ENCODE results near the gene CTDSP1.

Gene CTDSP1
- 67.9 to 182 reads per million in 2 experiments for total RNA-seq

GRCh38 chr2:218399391-218400166 lies at the start of gene CTDSP1:
CTDSP1 (plus strand) TSS chr2:218399868; CDS start chr2:218400091, 223 bp downstream.
- peak; percentile 87 for DNase-seq (ENCODE audit: low read depth)

- DNase-seq (ENCODE audit: low read depth), result no peak
Observed at GRCh38 chr2:218354045-218354444, 45.6 kb upstream of the CTDSP1 start.

- DNase-seq (ENCODE audit: low read depth), result no peak
Observed at GRCh38 chr2:218354850-218355443, 44.7 kb upstream of the CTDSP1 start.

DNA sequence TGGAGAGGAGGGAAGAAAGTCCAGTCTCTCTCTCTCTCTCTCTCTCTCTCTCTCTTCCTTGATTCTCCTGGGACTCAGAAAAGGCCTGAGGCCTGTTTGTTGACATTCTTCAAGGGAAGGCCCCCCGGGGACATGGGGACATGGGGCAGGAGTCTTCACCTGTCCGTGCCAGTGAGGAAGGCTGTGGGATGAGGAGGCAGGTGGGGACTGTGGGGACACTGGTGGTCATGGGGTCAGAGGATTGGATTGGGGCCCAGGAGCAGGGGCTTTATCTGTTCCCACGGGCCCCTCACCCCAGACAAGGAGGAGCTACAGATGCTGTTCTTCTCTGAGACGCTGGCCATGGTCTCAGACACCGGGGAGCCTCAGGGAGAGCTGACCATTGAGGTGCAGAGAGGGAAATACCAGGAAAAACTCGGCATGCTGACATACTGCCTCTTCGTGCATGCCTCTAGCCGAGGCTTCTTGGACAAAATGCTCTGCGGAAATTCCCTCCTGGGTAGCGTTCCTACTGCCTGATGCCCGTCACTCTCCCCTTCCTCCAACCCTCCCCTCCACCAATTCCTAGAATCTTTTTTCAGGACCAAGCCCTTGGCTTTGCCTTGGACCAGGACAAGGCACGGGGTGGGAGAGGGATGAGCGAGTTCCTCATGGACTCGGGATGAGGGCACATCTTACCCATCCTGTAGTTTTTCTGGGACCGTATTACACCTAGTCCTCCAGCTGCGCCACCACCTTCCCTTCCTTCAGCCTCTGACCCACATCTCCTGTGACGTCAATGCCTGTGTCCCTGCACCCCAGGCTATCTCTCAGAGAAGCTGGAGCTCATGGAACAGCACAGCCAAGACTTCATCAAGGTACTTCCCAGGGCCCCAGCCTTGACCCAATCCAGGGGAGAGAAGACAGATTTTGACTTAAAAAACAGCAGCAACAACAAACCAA lies 42.2 kb upstream of the CTDSP1 start:
- DNase-seq (ENCODE audit: low read depth), result no peak

DNA sequence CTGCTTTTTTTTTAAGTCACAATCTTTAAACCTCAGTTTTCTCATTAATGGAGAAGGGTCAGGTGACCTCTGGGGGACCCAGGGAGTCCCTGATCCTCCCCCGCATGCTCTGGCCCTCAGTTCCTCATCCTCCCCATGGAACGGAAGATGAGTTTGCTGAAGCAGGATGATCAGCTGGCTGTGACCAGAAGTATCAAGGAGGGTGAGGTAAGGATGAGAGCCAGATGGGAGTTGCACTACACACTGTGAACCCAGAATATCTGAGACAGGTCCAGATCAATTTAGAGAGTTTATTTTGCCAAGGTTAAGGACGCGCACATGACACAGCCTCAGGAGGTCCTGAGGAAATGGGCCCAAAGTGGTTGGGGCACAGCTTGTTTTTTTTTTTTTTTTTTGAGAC lies 39.2 kb upstream of the CTDSP1 start:
- DNase-seq (ENCODE audit: low read depth), result no peak

DNA sequence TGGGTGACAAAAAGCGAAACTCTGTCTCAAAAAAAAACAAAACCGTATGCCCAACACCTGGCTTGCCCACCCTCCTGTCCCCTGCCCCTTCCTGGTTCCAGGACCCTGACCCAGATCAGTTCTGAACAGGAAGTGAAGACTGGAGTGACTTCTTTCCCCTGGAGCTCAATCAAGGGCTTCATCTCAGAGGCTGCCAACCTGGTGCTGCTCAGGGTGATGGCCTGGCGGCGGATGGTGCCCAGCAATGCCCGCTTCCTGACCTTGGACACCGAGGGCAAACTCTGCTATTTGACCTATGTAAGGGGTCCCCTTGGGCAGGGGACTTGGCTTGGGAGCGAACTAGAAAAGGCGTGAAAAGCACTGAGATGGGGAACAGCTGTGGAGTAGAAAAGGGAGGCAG lies 37.1 kb upstream of the CTDSP1 start:
- no peak for DNase-seq (ENCODE audit: low read depth)

- no peak for DNase-seq (ENCODE audit: low read depth)
Observed at GRCh38 chr2:218363736-218364135, 35.9 kb upstream of the CTDSP1 start.

- no peak for DNase-seq (ENCODE audit: low read depth)
Observed at GRCh38 chr2:218364196-218364595, 35.5 kb upstream of the CTDSP1 start.

GRCh38 chr2:218366621-218367414 lies 32.9 kb upstream of the CTDSP1 start:
- DNase-seq (ENCODE audit: low read depth), result no peak

DNA sequence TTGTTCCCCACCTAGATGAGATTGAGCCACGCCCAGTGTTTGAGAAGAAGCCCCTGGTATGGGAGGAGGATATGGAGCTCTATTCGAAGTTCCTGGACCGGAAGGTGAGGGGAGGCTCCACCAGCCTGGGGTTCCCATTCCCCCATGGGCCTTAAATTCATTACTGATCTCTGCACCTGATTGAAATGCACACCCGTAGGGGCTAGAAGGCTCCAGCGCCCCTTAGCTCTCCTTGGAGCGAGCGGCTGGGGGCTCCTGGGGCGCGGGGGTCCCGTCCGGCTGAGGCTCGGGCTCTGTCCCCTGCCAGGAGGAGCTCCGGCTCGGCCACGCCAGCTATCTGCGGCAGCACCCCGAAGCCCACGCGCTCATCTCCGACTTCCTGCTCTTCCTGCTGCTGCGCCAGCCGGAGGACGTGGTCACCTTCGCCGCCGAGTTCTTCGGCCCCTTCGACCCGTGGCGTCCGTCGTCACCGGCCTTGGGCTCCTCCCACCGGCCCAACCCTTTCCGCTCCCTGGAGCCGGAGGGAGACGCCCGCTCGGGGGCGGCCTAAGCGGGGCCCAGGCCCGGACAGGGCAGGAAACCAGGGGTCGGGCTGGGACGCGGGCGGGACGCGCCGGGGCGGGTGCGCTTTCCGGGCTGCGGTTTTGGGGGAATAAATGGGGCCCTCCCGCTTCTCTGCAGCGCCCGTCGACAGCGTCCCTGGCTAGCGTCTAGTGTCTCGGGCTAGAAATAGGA lies 32.1 kb upstream of the CTDSP1 start:
- peak; percentile 48 for DNase-seq (ENCODE audit: low read depth)

GRCh38 chr2:218368150-218368528 lies 31.5 kb upstream of the CTDSP1 start:
- DNase-seq (ENCODE audit: low read depth), result no peak

- no peak for DNase-seq (ENCODE audit: low read depth)
Observed at GRCh38 chr2:218368621-218369153, 31.0 kb upstream of the CTDSP1 start.

DNA sequence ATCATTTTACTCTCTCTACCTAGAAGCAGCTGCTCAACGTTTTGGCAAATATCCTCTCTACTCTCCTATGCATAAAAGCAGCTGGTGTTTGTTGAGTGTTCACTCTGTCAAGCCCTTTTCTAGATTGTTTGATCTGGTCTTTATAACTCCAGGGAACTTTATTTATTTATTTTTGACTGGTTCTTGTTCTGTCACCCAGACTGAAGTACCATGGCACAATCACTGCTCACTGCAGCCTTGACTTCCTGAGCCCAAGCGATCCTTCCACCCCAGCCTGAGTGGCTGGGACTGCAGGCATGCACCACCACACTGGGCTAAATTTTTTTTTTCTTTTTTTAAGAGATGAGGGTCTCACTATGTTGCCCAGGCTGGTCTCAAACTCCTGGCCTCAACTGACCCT lies 30.3 kb upstream of the CTDSP1 start:
- no peak for DNase-seq (ENCODE audit: low read depth)

DNA sequence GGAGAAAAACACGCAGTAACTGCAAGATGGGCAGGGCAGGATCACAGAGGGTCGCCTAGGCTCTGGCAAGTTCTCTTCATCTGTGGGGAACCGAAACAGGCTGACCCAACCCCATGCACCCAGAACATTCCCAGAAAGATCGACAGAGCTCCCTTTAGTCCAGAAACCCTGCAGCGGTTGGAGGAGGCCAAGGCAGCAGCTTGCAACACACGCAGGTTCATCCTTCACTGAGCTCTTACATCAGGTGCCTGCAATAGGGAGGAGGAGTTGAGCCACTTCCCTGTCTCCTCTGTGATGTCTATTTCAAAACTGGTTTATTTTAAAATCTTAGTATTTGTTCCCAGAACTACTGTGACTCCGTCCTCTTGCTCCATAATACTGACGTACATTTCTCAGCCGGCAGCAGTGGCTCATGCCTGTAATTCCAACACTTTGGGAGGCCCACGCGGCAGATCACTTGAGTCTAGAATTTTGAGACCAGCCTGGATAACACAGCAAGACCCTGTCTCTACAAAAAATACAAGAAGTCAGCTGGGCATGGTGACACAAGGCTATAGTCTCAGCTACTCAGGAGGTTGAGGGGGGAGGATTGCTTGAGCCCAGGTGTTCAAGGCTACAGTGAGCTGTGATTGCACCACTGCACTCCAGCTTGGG lies 29.1 kb upstream of the CTDSP1 start:
- no peak for DNase-seq (ENCODE audit: low read depth)

- DNase-seq (ENCODE audit: low read depth), result no peak
Observed at GRCh38 chr2:218371983-218372350, 27.7 kb upstream of the CTDSP1 start.

DNA sequence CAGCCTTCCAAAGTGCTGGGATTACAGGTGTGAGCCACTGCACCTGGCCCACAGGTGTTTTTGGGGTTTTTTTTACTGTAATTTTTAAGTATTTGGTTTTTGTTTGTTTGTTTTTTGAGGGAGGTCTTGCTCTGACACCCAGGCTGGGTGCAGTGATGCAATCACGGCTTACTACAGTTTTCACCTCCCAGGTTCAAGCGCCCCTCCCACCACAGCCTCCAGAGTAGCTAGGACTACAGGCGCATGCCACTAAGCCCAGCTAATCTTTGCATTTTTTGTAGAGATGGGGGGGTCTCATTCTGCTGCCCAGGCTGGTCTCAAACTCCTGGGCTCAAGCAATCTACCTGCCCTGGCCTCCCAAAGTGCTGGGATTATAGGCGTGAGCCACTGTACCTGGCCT lies 24.9 kb upstream of the CTDSP1 start:
- no peak for DNase-seq (ENCODE audit: low read depth)

GRCh38 chr2:218375212-218375611 lies 24.5 kb upstream of the CTDSP1 start:
- no peak for DNase-seq (ENCODE audit: low read depth)

GRCh38 chr2:218378053-218378452 lies 21.6 kb upstream of the CTDSP1 start:
- no peak for DNase-seq (ENCODE audit: low read depth)

- no peak for DNase-seq (ENCODE audit: low read depth)
Observed at GRCh38 chr2:218381916-218382366, 17.7 kb upstream of the CTDSP1 start, which contains the start of gene SLC11A1. SLC11A1 (plus strand) TSS chr2:218382273; CDS start chr2:218382369, 96 bp downstream.

- no peak for DNase-seq (ENCODE audit: low read depth)
Observed at GRCh38 chr2:218382785-218383184, 16.9 kb upstream of the CTDSP1 start.
